Measurements from ENCODE around the gene CALML6. TPM values are rescaled to one million over a fixed set of nuclear protein-coding genes. Genes with fewer than 3 reads are reported as not detected.

CALML6 gene
- total RNA-seq, 1 donor from 2014 or later: not detected

DNA sequence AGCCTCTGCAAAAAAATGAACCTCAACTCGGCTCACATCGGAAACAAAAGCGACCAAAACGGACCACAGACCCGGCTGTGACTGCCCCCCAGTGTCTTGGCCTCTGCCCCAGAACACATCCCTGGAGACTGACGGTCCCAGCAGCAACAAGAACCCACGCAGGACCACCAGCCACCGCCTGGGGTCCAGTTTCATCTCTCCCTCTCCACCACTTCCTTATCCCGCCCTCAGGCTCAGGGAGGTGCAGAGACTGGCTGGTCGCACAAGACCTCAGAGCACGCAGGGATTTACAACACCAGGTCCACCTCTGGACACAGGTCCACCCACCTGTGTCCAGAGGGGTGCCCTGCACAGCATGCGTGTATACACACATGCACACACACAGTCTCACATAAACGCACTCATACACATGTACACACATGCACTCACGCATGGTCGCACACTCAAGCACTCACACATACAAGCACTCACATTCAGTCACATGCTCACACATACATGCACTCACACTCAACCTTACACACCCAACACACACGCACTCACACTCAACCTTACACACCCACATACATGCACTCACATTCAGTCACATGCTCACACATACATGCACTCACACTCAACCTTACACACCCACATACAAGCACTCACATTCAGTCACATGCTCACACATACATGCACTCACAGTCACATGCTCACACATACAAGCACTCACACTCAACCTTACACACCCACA, 22.7 kb downstream of the CALML6 start:
- no peak for DNase-seq (ENCODE audit: low spot score in 2 of 2)
- Histone ChIP-seq H3K27ac (no peak overlapping the region), H3K36me3 (no peaks in the 10 kb centered on the region), H3K9me3 (no peaks in the 10 kb centered on the region), H3K4me3 (no peak overlapping the region), H3K27me3 (no peaks in the 10 kb centered on the region), H3K4me1 (no peaks in the 10 kb centered on the region)
- intact Hi-C loops (cut with DNase I): no loop called here
- TF ChIP-seq, protein P1, sequence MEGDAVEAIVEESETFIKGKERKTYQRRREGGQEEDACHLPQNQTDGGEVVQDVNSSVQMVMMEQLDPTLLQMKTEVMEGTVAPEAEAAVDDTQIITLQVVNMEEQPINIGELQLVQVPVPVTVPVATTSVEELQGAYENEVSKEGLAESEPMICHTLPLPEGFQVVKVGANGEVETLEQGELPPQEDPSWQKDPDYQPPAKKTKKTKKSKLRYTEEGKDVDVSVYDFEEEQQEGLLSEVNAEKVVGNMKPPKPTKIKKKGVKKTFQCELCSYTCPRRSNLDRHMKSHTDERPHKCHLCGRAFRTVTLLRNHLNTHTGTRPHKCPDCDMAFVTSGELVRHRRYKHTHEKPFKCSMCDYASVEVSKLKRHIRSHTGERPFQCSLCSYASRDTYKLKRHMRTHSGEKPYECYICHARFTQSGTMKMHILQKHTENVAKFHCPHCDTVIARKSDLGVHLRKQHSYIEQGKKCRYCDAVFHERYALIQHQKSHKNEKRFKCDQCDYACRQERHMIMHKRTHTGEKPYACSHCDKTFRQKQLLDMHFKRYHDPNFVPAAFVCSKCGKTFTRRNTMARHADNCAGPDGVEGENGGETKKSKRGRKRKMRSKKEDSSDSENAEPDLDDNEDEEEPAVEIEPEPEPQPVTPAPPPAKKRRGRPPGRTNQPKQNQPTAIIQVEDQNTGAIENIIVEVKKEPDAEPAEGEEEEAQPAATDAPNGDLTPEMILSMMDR (IDR thresholded peaks at IDR 0.05): no peak

DNA sequence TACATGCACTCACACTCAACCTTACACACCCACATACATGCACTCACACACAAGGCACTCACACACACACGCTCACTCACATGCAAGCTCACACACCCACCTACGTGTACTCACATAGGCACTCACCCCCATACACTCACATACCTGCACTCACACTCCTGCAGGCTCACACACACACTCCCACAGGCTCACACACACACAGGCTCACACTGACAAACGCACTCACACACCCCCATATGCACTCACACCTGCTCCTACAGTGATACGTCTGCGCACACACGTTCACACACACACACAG, 23.2 kb downstream of the CALML6 start:
- Histone ChIP-seq H3K36me3 (no peaks in the 10 kb centered on the region), H3K9me3 (no peaks in the 10 kb centered on the region), H3K27me3 (no peaks in the 10 kb centered on the region), H3K4me3 (no peak overlapping the region), H3K4me1 (no peaks in the 10 kb centered on the region), H3K27ac (no peak overlapping the region)
- intact Hi-C loops (cut with DNase I): no loop called here
- TF ChIP-seq, protein P1 (IDR thresholded peaks at IDR 0.05): no peak
- DNase-seq (ENCODE audit: low spot score in 2 of 2): no peak

DNA sequence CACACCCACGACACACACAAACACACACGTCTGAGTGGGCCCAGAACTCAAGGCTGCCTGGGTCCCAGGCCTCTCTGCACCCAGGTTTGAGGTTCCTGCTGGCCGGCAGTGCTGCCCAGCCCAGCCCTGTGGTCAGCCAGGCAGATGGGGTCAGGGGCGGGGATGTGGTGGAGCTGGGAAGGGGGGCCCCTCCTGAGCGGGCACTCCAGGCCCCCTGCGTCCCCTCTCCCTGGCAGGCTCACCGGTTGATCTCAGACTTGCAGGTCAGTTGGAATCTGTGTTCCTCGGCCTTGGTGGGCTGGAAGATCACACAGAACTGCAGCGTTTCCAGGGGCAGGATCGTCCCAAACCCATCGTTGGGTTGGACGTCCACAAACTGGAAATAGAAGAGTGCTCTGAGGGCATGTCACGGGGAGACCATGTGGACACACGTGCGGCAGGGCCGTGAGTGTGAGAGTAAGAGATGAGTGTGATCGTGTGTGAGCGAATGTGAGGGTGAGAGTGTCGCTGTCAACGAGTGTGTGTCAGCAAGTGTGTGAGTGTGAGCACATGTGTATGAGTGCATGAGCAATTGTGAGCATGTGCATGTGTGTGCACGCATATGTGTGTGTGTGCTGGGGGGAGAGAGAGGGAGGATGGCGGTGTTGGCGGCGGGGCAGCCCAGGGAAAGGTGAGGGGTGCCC, 23.7 kb downstream of the CALML6 start:
- no peaks in the 10 kb centered on the region for H3K36me3 ChIP-seq
- TF ChIP-seq, protein P1 (IDR thresholded peaks at IDR 0.05): no peak
- no peak for DNase-seq (ENCODE audit: low spot score in 2 of 2)
- H3K9me3 ChIP-seq: no peaks in the 10 kb centered on the region
- H3K4me1 ChIP-seq: no peaks in the 10 kb centered on the region
- no peak overlapping the region for H3K4me3 ChIP-seq
- no peaks in the 10 kb centered on the region for H3K27me3 ChIP-seq
- H3K27ac ChIP-seq: no peak overlapping the region
- intact Hi-C loops (cut with DNase I): no loop called here

DNA sequence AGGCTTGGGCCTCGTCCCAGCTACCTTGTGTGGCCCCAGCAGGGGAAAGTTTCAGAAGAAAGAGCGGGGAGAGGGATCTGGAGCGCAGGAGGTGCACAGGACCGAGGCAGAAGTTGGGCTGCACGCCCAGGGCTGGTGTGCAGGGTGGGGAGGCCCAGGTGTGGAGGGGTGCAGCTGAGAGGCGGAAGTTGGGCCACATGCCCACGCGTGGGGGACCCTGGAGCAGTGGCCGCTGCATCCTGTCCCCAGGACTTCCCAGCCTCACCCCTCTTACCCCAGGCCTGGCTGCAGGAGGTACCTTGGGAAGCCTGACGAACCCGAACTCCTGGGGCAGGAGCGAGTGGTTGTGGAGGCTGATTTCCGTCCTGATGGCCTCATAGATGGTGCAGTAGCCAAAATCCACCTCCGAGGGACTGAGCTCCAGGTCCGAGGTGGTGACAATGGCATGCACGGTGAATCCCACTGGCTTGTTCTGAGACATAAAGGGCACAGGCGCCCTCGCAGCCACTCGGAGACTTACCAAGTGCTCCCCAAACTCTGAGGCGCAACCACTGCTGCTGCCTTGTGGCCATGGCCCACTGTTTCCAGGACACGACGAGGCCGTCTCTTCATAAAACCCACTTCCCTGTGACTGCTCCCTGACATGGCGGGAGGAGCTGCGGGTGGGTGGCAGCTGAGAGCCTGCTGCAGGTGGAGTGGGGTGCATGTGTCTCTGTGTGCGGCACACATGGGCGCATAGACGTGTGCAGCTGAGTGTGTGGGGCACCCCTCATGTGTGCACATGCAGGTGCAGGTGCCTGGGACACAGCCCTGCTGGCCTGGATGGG, 24.4 kb downstream of the CALML6 start:
- H3K9me3 ChIP-seq: no peaks in the 10 kb centered on the region
- TF ChIP-seq, protein P1 (IDR thresholded peaks at IDR 0.05): no peak
- intact Hi-C loops (cut with DNase I): loop anchor here (10.0 kb wide), 1 partner anchor 105 kb away; no protein-coding TSS in a partner anchor
- H3K27ac ChIP-seq: no peak overlapping the region
- H3K27me3 ChIP-seq: no peaks in the 10 kb centered on the region
- H3K36me3 ChIP-seq: no peaks in the 10 kb centered on the region
- H3K4me3 ChIP-seq: no peak overlapping the region
- H3K4me1 ChIP-seq: no peaks in the 10 kb centered on the region
- no peak for DNase-seq (ENCODE audit: low spot score in 2 of 2)

DNA sequence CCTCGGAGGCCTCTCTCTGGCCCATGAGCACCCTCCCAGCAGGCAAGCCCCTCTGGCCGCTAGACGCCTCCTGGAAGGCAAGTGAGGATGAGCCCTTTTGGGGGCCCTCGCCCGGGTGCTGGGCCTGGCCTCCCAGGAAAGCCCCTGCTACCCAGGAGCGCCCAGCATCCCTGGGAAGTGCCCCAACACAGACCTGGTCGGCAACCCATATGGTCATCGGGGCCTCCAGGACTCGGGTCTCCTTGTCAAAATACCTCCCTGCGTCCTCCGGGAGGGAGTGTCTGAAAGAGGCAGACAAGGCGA, 25.0 kb downstream of the CALML6 start:
- Histone ChIP-seq H3K27ac (no peak overlapping the region), H3K36me3 (no peaks in the 10 kb centered on the region), H3K27me3 (no peaks in the 10 kb centered on the region), H3K9me3 (no peaks in the 10 kb centered on the region), H3K4me3 (no peak overlapping the region), H3K4me1 (no peaks in the 10 kb centered on the region)
- intact Hi-C loops (cut with DNase I): loop anchor here (10.0 kb wide), 1 partner anchor 105 kb away; no protein-coding TSS in a partner anchor
- TF ChIP-seq, protein P1 (IDR thresholded peaks at IDR 0.05): no peak
- DNase-seq (ENCODE audit: low spot score in 2 of 2): no peak

All from ascending aorta (tissue), 2 donors.